ENCODE data around the gene NUP214. TPM values are rescaled to one million over a fixed set of nuclear protein-coding genes. Genes with fewer than 3 reads are reported as not detected.

The NUP214 gene
- total and polyA plus RNA-seq, 2 of the 4 experiments (the other 2 are of a cell fraction) = 7.9 to 13.4 TPM

- H3K27ac ChIP-seq (ENCODE audit: insufficient read depth, low read length) = no peak overlapping the region
- ChIA-PET CTCF (interaction anchor here (0.6 kb wide), 1 partner anchor 102 kb away, joined by 3 read pairs; no protein-coding TSS in a partner anchor), POLR2A (ENCODE audit: unreplicated experiment) (interaction anchor here (0.5 kb wide), 1 partner anchor 69 kb away, joined by 3 read pairs; no protein-coding TSS in a partner anchor)
- H2AFZ ChIP-seq (replicated peaks; ENCODE audit: low read length, poor library complexity) = no peak overlapping the region
- dilution Hi-C loops (cut with HindIII; ENCODE audit: low sequenced_read_pairs, unreplicated experiment) (no loop called here), intact Hi-C loops (cut with micrococcal nuclease) (no loop called here), in situ Hi-C loops (cut with MboI; ENCODE audit: low sequenced_read_pairs) (no loop called here)
- H3K9me3 ChIP-seq (ENCODE audit: control insufficient read depth, insufficient read depth, low read length) = no peaks in the 10 kb centered on the region
- no TSS peak for BruUV-seq (replicated peaks)
- no peak overlapping the region for H2AK5ac ChIP-seq (ENCODE audit: low read depth, low read length)
- no peak overlapping the region for H3K4me3 ChIP-seq (ENCODE audit: insufficient read depth, low read depth, low read length)
- ATAC-seq (ENCODE audit: low read depth) (no peak), DNase-seq (no peak)
- H3K9ac ChIP-seq (ENCODE audit: low read depth, low read length) = no peak overlapping the region
- no peak overlapping the region for H2BK120ac ChIP-seq (ENCODE audit: low read depth, low read length)
- no peak overlapping the region for H4K8ac ChIP-seq (ENCODE audit: low read depth in 2 of 2, low read length in 2 of 2)
- no peak overlapping the region for H2BK5ac ChIP-seq (ENCODE audit: low read depth, low read length, poor library complexity, severe bottlenecking)
- no peak overlapping the region for H4K5ac ChIP-seq (ENCODE audit: low read depth, low read length)
- no peak overlapping the region for H4K91ac ChIP-seq (ENCODE audit: insufficient read depth, low read depth, low read length)
- H3K4ac ChIP-seq (ENCODE audit: low read depth, low read length) = no peak overlapping the region
- no CpG with 5 or more reads among the region's 16 CpGs for WGBS, 2 experiments (ENCODE audit: extremely low coverage in 2 of 2, insufficient read length in 1 of 2)
- peaks cover 3% of the 10 kb centered on the region; the same call in 1 of the 2 replicates for H3K9me1 ChIP-seq (ENCODE audit: insufficient read depth, low read length)
- no peak overlapping the region for H3K56ac ChIP-seq (ENCODE audit: extremely low read depth, insufficient read depth, low read length)
- no peaks in the 10 kb centered on the region for H3K27me3 ChIP-seq (ENCODE audit: control insufficient read depth, insufficient read depth, low read length)
- no peak overlapping the region for H2AK9ac ChIP-seq (replicated peaks; ENCODE audit: low read depth, low read length, poor library complexity)
- H2BK20ac ChIP-seq (ENCODE audit: low read depth, low read length) = no peak overlapping the region
- H3K18ac ChIP-seq (ENCODE audit: low read depth, low read length) = no peak overlapping the region
- H3K23ac ChIP-seq (ENCODE audit: low read depth, low read length) = no peak overlapping the region
- H4K20me1 ChIP-seq (ENCODE audit: insufficient read depth, low read length) = no peaks in the 10 kb centered on the region
- TF ChIP-seq BHLHE40 (IDR thresholded peaks at IDR 0.05; ENCODE audit: low read depth, low read length) = no peak
- no peak for TF ChIP-seq USF2 (IDR thresholded peaks at IDR 0.05; ENCODE audit: low read depth, low read length)
- TF ChIP-seq NFE2L2 (IDR thresholded peaks at IDR 0.05; ENCODE audit: low read depth, low read length) = no peak
- TF ChIP-seq ELK1 (IDR thresholded peaks at IDR 0.05; ENCODE audit: borderline replicate concordance, low read depth, low read length) = no peak
- TF ChIP-seq RAD21 (IDR thresholded peaks at IDR 0.05; ENCODE audit: low read length) = no peak
- no peak for TF ChIP-seq CTCF (conservative IDR thresholded peaks at IDR 0.05; ENCODE audit: low read depth, low read length)
- no peak for TF ChIP-seq FOS (IDR thresholded peaks at IDR 0.05; ENCODE audit: low read depth, low read length)
- no peak for TF ChIP-seq MAFK (IDR thresholded peaks at IDR 0.05; ENCODE audit: low read depth, low read length)
- no peak for TF ChIP-seq MAZ (IDR thresholded peaks at IDR 0.05; ENCODE audit: borderline replicate concordance, low read depth, low read length)
- no peak for TF ChIP-seq CHD1 (IDR thresholded peaks at IDR 0.05; ENCODE audit: low read depth, low read length)
- no peak for TF ChIP-seq SMC3 (IDR thresholded peaks at IDR 0.05; ENCODE audit: low read depth, low read length)
- TF ChIP-seq CEBPB (IDR thresholded peaks at IDR 0.05; ENCODE audit: low read depth, low read length) = no peak
- no peak for TF ChIP-seq RCOR1 (IDR thresholded peaks at IDR 0.05; ENCODE audit: insufficient replicate concordance, low read length)
- no peak for TF ChIP-seq MXI1 (IDR thresholded peaks at IDR 0.05; ENCODE audit: borderline replicate concordance, low read depth, low read length)
- no peak for TF ChIP-seq RFX5 (IDR thresholded peaks at IDR 0.05; ENCODE audit: low read depth, low read length)
- TF ChIP-seq POLR2A (IDR thresholded peaks at IDR 0.05; ENCODE audit: low read depth, low read length) = no peak
- peaks cover 38% of the 10 kb centered on the region for H3K36me3 ChIP-seq (ENCODE audit: control insufficient read depth, insufficient read depth, low read length)
- H3K4me1 ChIP-seq (ENCODE audit: control insufficient read depth, insufficient read depth, low read length) = peaks cover 7% of the 10 kb centered on the region
- H3K4me2 ChIP-seq (ENCODE audit: low read depth, low read length) = no peak overlapping the region
- no peak overlapping the region for H3K14ac ChIP-seq (replicated peaks; ENCODE audit: low read depth, low read length)
- no peak overlapping the region for H2BK15ac ChIP-seq (ENCODE audit: low read depth, low read length)
- 0 out of 4 replicates have a peak, but pooled peaks cover 0 to 6% of the 10 kb centered on the region in 2 experiments for H3K79me1 ChIP-seq (ENCODE audit: low read depth in 1 of 2, low read length in 2 of 2)
Measured at GRCh38 chr9:131234799-131235479, 109.6 kb downstream of the NUP214 start.
